Measurements from ENCODE around the gene NPBWR2. TPM values are rescaled to one million over a fixed set of nuclear protein-coding genes. Genes with fewer than 3 reads are reported as not detected.

Gene NPBWR2
- polyA plus RNA-seq, 1 donor (not counting 4 experiments of a cell fraction or from before 2014, with no cell fraction given), result not detected

GRCh38 chr20:64069614-64070243, 37.6 kb downstream of the NPBWR2 start:
- Histone ChIP-seq H3K9me3 (ENCODE audit: control insufficient read depth, low read depth, low read length) (no peaks in the 10 kb centered on the region), H3K79me2 (ENCODE audit: control insufficient read depth, insufficient read depth, low read length) (no peaks in the 10 kb centered on the region), H3K4me1 (ENCODE audit: control insufficient read depth, extremely low read depth, insufficient read depth, low read length) (peaks cover 20% of the 10 kb centered on the region), H4K20me1 (ENCODE audit: control insufficient read depth, extremely low read depth, insufficient read depth, low read length) (no peaks in the 10 kb centered on the region), H3K4me3 (ENCODE audit: control insufficient read depth in 2 of 3, extremely low read depth in 1 of 3, insufficient read depth in 2 of 3, low read depth in 1 of 3, low read length in 3 of 3) (no peak overlapping the region), H2AFZ (ENCODE audit: control insufficient read depth, low read length) (no peak overlapping the region), H3K9ac (ENCODE audit: control insufficient read depth, extremely low read depth, insufficient read depth, low read length) (no peak overlapping the region), H3K4me2 (ENCODE audit: control insufficient read depth, extremely low read depth, insufficient read depth, low read depth, low read length) (no peak overlapping the region), H3K36me3 (ENCODE audit: control insufficient read depth in 2 of 2, extremely low read depth in 1 of 2, insufficient read depth in 2 of 2, low read length in 2 of 2) (peaks cover 0 to 9% of the 10 kb centered on the region in 2 experiments), H3K27ac (ENCODE audit: control insufficient read depth, insufficient read depth, low read length) (no peak overlapping the region), H3K9me1 (ENCODE audit: control insufficient read depth, extremely low read depth, insufficient read depth, low read length) (no peaks in the 10 kb centered on the region), H3K27me3 (ENCODE audit: control insufficient read depth, extremely low read depth, insufficient read depth, low read length) (no peaks in the 10 kb centered on the region)
- dilution Hi-C loops (cut with MboI; ENCODE audit: extremely low pct_ligation_motif_present, low sequenced_read_pairs), result no loop called here
- TF ChIP-seq, protein P1, sequence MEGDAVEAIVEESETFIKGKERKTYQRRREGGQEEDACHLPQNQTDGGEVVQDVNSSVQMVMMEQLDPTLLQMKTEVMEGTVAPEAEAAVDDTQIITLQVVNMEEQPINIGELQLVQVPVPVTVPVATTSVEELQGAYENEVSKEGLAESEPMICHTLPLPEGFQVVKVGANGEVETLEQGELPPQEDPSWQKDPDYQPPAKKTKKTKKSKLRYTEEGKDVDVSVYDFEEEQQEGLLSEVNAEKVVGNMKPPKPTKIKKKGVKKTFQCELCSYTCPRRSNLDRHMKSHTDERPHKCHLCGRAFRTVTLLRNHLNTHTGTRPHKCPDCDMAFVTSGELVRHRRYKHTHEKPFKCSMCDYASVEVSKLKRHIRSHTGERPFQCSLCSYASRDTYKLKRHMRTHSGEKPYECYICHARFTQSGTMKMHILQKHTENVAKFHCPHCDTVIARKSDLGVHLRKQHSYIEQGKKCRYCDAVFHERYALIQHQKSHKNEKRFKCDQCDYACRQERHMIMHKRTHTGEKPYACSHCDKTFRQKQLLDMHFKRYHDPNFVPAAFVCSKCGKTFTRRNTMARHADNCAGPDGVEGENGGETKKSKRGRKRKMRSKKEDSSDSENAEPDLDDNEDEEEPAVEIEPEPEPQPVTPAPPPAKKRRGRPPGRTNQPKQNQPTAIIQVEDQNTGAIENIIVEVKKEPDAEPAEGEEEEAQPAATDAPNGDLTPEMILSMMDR (optimal IDR thresholded peaks at IDR 0.05 in 1 of 3, IDR thresholded peaks at IDR 0.05 in 1 of 3, conservative IDR thresholded peaks at IDR 0.05 in 1 of 3; ENCODE audit: extremely low read depth in 1 of 3, insufficient read depth in 2 of 3, low read length in 3 of 3), result peak; percentile 74 to 88 (median 81)
- TF ChIP-seq EZH2 (IDR thresholded peaks at IDR 0.05; ENCODE audit: low read length), result no peak
- DNase-seq (ENCODE audit: low read depth, low spot score) (no peak), FAIRE-seq (no peak)

DNA sequence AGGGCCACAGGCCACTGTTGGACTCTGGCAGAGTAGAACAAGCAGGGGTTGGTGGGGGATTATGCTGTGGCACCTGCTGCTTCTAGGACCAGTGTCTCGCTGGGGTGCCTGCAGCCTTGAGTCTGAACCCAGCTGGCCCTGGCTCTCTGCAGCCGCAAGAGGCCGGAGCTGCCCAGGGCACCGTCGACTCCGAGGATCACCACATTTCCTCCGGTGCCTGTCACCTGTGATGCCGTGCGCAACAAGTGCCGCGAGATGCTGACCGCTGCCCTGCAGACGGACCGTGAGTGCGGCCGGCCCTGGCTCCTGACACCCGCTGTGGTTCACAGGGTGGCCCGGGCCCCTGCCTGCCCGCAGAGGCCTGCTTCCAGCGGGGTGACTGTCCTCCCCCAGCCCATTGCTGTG, 38.2 kb downstream of the NPBWR2 start:
- no peak overlapping the region for H3K9ac ChIP-seq (ENCODE audit: control insufficient read depth, extremely low read depth, insufficient read depth, low read length)
- peaks cover 0 to 9% of the 10 kb centered on the region in 2 experiments for H3K36me3 ChIP-seq (ENCODE audit: control insufficient read depth in 2 of 2, extremely low read depth in 1 of 2, insufficient read depth in 2 of 2, low read length in 2 of 2)
- no peak for TF ChIP-seq EZH2 (IDR thresholded peaks at IDR 0.05; ENCODE audit: low read length)
- TF ChIP-seq, protein P1 (optimal IDR thresholded peaks at IDR 0.05 in 1 of 3, IDR thresholded peaks at IDR 0.05 in 1 of 3, conservative IDR thresholded peaks at IDR 0.05 in 1 of 3; ENCODE audit: extremely low read depth in 1 of 3, insufficient read depth in 2 of 3, low read length in 3 of 3), result no peak
- FAIRE-seq (no peak), DNase-seq (ENCODE audit: low read depth, low spot score) (no peak)
- H3K27me3 ChIP-seq (ENCODE audit: control insufficient read depth, extremely low read depth, insufficient read depth, low read length), result no peaks in the 10 kb centered on the region
- no peaks in the 10 kb centered on the region for H4K20me1 ChIP-seq (ENCODE audit: control insufficient read depth, extremely low read depth, insufficient read depth, low read length)
- H2AFZ ChIP-seq (ENCODE audit: control insufficient read depth, low read length), result no peak overlapping the region
- H3K27ac ChIP-seq (ENCODE audit: control insufficient read depth, insufficient read depth, low read length), result no peak overlapping the region
- dilution Hi-C loops (cut with MboI; ENCODE audit: extremely low pct_ligation_motif_present, low sequenced_read_pairs), result no loop called here
- H3K4me3 ChIP-seq (ENCODE audit: control insufficient read depth in 2 of 3, extremely low read depth in 1 of 3, insufficient read depth in 2 of 3, low read depth in 1 of 3, low read length in 3 of 3), result no peak overlapping the region
- H3K4me1 ChIP-seq (ENCODE audit: control insufficient read depth, extremely low read depth, insufficient read depth, low read length), result peaks cover 25% of the 10 kb centered on the region
- no peaks in the 10 kb centered on the region for H3K79me2 ChIP-seq (ENCODE audit: control insufficient read depth, insufficient read depth, low read length)
- H3K9me3 ChIP-seq (ENCODE audit: control insufficient read depth, low read depth, low read length), result no peaks in the 10 kb centered on the region
- no peaks in the 10 kb centered on the region for H3K9me1 ChIP-seq (ENCODE audit: control insufficient read depth, extremely low read depth, insufficient read depth, low read length)
- H3K4me2 ChIP-seq (ENCODE audit: control insufficient read depth, extremely low read depth, insufficient read depth, low read depth, low read length), result no peak overlapping the region

All from keratinocyte (primary cell).